Left hindlimb (tissue), 1 donor: Measurements from ENCODE around the gene ABL1.

Source experiments
- DNase-seq: peaks from one replicate; pipeline ENCODE4 v3.0.0-alpha.2; 2018

ABL1 gene

DNA sequence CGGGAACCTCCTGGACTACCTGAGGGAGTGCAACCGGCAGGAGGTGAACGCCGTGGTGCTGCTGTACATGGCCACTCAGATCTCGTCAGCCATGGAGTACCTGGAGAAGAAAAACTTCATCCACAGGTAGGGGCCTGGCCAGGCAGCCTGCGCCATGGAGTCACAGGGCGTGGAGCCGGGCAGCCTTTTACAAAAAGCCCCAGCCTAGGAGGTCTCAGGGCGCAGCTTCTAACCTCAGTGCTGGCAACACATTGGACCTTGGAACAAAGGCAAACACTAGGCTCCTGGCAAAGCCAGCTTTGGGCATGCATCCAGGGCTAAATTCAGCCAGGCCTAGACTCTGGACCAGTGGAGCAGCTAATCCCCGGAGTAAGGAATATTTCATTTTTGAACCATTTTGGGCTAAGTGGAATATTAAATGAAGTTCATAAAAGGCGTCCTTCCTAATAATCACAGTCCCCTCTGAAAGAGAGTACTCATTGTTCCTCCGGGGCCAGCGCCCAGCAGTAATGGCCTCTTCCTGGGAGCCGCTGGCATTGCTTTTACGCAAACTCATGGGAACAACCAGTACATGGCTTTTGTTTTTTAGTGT lies 38.0 kb downstream of the ABL1 start:
- no peak for DNase-seq

DNA sequence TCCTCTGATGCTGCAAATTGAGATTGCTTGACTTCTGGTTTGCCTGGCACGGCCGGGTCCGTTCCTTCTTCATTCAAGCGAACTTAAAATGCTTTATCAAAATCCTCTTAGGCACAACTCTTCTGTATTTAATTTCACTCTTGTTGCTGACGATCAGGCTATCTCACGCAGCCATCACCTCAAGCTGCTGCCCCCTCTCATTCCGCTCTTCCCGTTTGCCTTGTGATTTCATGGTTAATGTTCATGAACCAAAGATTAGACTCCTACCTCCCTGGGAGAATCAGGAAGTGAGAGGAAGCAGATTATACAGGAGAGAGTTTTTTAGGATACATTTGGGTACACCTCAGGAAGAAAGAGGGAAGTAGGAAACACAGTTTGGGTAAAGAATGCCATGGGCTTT lies 38.9 kb downstream of the ABL1 start:
- no peak for DNase-seq

DNA sequence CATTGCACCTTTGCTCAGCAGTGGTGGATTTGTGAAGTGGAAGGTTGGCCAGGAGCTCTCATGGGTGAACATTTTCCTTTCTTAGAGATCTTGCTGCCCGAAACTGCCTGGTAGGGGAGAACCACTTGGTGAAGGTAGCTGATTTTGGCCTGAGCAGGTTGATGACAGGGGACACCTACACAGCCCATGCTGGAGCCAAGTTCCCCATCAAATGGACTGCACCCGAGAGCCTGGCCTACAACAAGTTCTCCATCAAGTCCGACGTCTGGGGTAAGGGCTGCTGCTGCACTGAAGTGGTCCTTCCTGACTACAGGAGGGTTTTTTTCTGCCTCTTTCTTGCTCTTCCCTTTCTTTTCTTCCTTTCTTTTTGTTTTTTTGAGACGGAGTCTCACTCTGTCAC lies 39.7 kb downstream of the ABL1 start:
- DNase-seq: no peak

DNA sequence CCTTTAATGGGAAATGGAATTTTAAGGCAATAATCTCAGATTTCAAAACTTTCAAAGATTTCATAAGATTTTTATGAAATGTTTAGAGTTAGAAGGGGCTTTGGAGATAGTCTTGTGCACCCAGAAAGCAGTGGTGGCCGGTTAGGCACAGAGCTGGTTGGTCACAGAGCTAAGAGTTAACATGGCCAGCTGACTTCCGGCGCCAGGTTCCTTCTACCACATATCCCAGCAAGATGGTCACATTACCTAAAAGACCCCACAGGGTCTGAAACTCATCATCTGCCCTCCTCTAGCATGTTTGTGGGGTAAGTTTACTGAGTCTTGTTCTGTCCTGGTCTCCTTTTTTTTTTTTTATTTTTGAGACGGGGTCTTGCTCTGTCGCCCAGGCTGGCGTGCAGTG lies 42.2 kb downstream of the ABL1 start:
- DNase-seq: no peak

DNA sequence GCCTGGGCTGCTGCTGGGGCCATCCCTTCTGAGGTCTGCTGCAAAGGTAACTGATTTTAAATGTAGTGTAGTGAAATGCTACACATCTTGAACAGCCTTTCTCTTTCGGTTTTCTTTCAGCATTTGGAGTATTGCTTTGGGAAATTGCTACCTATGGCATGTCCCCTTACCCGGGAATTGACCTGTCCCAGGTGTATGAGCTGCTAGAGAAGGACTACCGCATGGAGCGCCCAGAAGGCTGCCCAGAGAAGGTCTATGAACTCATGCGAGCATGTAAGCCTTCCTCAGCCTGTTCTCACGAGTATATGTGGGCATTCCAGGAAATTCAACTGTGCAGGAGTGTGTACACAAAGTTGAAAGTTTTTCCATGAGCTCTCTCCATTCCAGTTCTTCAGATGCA lies 43.2 kb downstream of the ABL1 start:
- no peak for DNase-seq

DNA sequence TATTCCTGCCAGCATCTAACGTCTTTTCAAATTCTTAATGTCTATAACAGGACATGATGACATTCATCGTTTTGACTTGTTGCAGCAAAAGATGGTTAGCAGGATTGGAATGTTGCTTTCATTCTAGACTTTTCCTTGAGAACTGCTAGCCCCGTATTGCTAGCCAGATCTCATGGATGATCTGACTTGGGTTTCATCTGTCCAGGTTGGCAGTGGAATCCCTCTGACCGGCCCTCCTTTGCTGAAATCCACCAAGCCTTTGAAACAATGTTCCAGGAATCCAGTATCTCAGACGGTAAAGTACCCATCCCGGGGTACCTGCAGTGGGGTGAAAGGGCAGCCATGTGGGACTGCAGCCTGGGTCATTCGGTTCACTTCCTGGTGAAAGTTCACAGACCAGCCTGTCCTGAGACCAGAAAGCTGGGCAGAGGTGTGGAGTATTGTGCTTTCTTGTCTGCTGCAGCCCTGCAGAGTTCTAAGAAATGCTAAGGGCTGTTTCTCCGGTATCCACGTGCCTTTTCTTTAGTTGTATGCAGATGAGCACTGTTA lies 44.9 kb downstream of the ABL1 start:
- DNase-seq: no peak

DNA sequence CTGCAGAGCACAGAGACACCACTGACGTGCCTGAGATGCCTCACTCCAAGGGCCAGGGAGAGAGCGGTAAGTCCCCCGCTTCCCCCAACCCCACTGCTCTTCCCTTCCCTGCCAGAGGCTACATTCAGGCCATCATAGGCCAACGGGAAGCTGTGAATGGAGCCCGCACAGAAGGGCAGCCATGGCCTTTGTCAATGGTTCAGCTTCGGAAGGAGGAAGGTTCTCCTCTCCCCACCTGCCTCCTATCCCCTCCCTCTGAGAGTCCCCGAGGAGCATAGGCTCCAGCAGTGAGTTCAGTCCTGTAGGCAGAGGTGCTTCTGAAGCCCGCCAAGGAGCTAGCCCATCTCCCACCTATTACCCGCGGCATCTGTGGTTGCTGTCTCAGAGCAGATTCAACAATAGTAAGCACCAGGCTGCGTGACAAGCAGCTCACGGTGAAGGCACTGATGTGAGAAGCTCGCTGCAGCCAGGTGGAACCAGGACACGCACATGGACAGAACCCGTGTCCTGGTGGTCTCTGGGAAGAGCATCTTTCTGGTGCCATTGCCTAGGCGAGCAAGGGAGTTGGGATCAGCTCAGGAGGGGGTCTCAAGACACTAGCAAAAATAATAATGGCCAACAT lies 45.7 kb downstream of the ABL1 start:
- no peak for DNase-seq

DNA sequence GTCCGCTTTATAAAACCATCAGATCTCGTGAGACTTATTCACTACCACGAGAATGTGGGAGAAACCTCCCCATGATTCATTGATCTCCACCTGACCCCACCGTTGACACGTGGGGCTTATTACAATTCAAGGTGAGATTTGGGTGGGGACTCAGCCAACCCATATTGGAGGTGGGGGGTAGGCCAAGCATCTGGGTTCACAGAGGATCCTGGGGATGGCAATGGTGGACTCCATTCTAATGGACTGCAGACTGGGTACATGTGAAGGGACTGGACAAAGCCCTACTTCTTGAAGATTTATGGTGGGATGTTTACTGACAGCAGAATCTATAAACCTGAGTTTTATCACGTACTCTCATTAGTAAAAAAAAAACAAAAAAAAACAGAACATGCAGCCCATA lies 46.5 kb downstream of the ABL1 start:
- DNase-seq: no peak

DNA sequence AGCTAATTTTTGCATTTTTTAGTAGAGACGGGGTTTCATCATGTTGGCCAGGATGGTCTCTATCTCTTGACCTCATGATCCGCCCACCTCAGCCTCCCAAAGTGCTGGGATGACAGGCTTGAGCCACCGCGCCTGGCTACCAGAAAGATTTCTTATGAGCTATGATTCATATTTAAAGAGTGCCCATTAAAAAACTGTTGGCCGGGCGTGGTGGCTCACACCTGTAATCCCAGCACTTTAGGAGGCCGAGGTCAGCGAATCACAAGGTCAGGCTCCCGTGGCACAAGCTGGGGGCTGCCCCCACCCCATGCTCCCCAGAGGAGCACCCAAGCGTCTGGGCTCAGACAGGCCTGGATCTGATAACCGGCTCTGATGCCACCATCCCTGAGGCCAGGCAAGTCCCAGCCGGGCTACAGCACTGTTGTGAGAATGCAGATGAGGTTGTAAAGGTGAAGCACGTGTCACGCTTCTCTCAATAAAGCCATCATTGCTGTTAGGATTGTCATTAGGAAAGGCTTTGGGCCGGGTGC lies 47.7 kb downstream of the ABL1 start:
- DNase-seq: no peak

DNA sequence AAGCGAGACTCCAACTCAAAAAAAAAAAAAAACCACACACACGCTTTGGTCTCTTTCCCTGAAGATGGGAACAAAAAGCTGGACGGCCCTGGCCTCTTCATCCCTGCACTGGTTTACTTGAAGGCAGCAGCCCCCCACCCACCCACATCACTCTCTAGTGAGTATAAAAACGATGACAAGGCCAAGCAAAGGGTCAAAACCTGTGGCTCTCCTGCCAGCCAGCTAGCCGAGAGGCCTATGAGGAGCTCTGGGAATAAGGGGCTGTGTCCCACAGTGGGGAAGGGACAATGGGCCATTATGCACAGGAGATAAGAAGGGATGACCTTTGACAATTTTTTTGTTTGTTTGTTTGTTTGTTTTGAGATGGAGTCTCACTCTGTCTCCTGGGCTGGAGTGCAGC lies 48.4 kb downstream of the ABL1 start:
- no peak for DNase-seq

DNA sequence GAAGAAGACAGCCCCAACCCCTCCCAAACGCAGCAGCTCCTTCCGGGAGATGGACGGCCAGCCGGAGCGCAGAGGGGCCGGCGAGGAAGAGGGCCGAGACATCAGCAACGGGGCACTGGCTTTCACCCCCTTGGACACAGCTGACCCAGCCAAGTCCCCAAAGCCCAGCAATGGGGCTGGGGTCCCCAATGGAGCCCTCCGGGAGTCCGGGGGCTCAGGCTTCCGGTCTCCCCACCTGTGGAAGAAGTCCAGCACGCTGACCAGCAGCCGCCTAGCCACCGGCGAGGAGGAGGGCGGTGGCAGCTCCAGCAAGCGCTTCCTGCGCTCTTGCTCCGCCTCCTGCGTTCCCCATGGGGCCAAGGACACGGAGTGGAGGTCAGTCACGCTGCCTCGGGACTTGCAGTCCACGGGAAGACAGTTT lies 49.1 kb downstream of the ABL1 start:
- no peak for DNase-seq

DNA sequence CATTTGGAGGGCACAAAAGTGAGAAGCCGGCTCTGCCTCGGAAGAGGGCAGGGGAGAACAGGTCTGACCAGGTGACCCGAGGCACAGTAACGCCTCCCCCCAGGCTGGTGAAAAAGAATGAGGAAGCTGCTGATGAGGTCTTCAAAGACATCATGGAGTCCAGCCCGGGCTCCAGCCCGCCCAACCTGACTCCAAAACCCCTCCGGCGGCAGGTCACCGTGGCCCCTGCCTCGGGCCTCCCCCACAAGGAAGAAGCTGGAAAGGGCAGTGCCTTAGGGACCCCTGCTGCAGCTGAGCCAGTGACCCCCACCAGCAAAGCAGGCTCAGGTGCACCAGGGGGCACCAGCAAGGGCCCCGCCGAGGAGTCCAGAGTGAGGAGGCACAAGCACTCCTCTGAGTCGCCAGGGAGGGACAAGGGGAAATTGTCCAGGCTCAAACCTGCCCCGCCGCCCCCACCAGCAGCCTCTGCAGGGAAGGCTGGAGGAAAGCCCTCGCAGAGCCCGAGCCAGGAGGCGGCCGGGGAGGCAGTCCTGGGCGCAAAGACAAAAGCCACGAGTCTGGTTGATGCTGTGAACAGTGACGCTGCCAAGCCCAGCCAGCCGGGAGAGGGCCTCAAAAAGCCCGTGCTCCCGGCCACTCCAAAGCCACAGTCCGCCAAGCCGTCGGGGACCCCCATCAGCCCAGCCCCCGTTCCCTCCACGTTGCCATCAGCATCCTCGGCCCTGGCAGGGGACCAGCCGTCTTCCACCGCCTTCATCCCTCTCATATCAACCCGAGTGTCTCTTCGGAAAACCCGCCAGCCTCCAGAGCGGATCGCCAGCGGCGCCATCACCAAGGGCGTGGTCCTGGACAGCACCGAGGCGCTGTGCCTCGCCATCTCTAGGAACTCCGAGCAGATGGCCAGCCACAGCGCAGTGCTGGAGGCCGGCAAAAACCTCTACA lies 49.8 kb downstream of the ABL1 start:
- DNase-seq: no peak

DNA sequence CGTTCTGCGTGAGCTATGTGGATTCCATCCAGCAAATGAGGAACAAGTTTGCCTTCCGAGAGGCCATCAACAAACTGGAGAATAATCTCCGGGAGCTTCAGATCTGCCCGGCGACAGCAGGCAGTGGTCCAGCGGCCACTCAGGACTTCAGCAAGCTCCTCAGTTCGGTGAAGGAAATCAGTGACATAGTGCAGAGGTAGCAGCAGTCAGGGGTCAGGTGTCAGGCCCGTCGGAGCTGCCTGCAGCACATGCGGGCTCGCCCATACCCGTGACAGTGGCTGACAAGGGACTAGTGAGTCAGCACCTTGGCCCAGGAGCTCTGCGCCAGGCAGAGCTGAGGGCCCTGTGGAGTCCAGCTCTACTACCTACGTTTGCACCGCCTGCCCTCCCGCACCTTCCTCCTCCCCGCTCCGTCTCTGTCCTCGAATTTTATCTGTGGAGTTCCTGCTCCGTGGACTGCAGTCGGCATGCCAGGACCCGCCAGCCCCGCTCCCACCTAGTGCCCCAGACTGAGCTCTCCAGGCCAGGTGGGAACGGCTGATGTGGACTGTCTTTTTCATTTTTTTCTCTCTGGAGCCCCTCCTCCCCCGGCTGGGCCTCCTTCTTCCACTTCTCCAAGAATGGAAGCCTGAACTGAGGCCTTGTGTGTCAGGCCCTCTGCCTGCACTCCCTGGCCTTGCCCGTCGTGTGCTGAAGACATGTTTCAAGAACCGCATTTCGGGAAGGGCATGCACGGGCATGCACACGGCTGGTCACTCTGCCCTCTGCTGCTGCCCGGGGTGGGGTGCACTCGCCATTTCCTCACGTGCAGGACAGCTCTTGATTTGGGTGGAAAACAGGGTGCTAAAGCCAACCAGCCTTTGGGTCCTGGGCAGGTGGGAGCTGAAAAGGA lies 50.7 kb downstream of the ABL1 start:
- DNase-seq: no peak

DNA sequence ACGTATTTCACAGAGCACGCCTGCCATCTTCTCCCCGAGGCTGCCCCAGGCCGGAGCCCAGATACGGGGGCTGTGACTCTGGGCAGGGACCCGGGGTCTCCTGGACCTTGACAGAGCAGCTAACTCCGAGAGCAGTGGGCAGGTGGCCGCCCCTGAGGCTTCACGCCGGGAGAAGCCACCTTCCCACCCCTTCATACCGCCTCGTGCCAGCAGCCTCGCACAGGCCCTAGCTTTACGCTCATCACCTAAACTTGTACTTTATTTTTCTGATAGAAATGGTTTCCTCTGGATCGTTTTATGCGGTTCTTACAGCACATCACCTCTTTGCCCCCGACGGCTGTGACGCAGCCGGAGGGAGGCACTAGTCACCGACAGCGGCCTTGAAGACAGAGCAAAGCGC lies 51.9 kb downstream of the ABL1 start:
- peak; percentile 20 for DNase-seq

DNA sequence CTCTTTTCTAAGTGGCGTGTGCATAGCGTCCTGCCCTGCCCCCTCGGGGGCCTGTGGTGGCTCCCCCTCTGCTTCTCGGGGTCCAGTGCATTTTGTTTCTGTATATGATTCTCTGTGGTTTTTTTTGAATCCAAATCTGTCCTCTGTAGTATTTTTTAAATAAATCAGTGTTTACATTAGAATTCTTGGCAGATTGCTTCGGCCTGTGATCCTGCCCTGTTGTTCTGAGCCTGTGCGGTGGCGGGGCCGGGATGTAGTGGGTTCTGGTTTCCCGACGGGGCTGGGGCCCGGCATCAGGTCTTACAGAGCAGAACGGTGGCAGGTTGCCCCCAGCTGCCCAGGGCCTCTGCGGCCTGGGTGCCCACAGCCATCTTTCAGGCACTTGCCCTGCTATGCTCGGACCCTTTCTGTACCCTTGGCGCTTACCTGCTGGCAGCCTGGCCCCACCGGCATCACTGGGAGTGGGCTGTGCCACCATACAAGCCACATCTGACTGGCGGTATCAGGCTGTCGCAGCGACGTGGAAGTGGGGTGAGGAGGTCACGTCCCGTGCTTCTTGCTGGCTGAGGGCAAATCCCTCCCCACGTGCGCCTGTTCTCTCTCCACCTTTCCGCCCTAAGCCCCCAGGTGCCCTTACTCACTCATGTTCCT lies 52.6 kb downstream of the ABL1 start:
- DNase-seq: no peak

DNA sequence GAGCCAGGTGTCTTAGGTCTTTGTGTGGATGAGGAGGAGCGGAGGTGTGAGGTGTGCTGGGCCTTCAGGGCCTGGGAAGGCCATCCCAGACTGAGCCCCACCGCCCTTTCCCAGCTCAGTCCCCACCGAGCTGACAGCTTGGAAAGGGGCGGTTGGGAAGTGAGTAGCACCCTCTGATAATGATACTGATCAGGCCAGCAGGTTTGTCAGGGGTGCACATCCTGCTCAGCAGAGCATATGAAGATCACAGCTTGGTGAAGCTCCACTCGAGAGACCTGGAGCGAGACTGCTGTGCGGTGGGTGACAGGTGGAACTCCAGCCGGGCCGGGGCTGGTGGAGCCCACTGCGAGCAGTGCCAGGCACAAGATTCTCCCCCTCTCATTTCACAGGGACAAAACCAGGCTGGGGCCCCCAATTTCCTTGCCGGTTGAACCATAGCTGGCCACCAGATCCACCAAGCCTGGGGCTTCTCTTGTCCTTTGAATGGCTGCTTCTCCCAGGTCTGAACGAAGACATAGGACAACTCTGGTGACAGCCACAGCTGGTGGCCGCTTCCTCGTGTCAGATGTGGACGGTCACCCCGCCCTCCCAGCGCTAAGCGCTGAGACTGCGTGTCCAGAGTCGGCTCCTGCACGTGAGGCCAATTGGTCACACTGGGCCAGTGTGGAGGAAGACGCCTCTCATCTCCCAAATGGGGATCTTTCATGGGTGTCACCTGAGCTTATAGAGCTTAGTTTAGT lies 53.3 kb downstream of the ABL1 start:
- no peak for DNase-seq

DNA sequence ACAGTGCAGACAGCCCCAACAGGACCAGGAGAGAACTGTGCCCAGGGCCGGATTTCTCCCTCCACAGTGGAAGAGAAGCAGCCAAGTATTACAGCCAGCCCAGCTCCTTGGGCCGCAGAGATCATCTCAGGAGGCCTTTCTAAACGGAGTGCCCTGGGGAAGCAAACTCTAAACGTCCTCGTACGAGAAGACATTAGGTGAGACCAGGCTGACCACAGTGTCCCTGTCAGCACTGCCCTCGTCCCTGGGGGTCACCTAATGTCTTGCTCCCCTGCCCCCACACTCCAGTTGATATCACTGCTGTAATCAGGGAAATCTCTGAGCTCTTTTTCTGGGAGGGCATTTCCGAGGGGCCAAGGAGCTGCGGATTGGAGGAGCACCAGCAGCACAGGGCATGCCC lies 55.1 kb downstream of the ABL1 start:
- peak; percentile 18 for DNase-seq

DNA sequence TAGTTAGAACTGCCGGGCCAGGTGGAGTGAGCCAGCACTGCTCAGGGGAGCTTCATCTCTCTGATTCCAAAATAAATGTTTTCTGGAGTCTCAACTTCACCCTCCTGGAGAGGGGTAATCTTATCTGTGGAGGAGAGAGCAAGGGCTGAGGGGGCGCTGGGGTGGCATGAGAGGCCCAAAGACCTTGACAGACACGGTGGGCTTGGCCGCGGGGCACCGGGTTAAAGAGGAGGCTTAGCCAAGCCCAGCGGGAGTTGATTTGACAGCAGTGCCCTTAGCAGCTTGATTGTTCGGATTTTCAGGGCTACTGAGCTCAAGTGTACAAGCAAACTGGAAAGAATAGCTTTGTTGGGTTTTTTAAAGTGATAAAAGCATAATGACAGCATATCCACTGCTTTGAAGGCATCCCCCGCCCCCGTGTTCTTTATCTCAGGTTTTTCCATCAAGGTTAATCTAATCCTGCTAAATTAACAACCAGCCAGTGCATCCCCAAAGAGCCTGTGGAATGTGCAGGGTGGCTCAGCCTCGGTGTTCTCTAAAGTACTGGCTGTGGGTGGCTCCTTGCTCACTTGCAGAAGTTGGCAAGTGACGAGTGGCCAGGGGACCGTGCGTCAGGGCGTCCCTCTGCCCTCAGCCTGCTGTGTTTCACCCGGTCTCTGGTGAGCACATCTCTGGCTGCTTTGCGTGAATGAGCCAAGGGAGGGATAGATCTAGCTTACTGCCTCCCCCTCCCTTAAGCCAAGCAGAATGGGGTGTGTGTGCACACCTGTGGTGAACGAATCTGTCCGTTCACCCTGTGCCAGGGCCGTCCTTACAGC lies 56.0 kb downstream of the ABL1 start:
- peak; percentile 17 for DNase-seq

DNA sequence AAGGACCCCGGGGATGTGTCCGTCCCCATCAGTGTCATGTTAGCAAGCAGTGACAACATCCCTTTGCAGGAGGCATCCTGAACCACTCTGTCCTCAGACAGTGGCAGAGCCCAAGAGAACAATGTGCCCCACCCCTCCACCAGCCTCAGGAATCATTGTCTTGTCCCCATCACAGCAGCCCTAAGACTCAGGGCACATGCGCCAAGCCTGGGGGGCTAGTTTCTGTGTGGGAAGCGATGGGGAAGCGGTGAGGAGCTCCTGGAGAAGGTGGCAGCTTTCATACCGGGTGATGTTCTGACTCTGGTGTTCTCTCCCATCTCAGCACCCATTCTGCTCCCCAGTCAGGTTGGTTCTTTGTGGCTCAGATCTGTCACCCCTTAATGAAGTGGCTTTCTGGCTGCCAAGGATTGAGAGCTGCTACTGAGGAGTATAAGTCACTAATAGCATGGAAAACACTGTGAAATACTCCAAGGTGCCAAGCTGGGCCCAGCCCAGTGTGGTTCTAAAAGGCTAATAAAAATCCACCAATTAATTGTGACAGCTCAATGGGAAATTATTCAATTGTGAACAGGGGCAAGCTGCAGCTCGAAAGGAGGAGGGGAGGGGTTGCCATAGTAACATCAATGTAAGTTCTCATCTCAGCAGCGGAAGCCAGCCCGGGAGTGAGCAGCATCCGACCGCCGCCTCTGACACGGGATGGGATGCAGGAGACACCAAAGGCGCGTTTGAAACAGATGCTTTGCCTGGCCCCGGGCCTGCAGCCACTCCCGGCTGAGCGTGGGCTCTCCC lies 56.8 kb downstream of the ABL1 start:
- DNase-seq: peak; percentile 38
